H9 (cell line): ENCODE results near the gene PICALM. TPM values are rescaled to one million over a fixed set of nuclear protein-coding genes. Genes with fewer than 3 reads are reported as not detected.

ENCODE experiments used
- DNase-seq: peaks from one replicate; pipeline ENCODE4 v3.0.0-alpha.2; 2017
- H2AFZ ChIP-seq: one replicate; pipeline ENCODE4 v1.6.1; 2013; ENCODE audit warnings: mild to moderate bottlenecking, low read length, control low read depth, moderate library complexity
- H2AK5ac ChIP-seq: 2 replicates; pipeline ENCODE4 v1.6.1; 2013; ENCODE audit warnings: low read length, control low read depth, mixed read lengths; ENCODE audit not compliant: insufficient read length
- H2BK120ac ChIP-seq: one replicate; pipeline ENCODE4 v1.6.1; 2013; ENCODE audit warnings: low read depth, mild to moderate bottlenecking, low read length, control low read depth, inconsistent platforms; ENCODE audit not compliant: poor library complexity, severe bottlenecking
- H2BK12ac ChIP-seq: 2 replicates; pipeline ENCODE4 v1.6.1; 2013; ENCODE audit warnings: low read length, control low read depth, mixed read lengths, low read depth; ENCODE audit not compliant: insufficient read length
- H2BK15ac ChIP-seq: 2 replicates; pipeline ENCODE4 v1.6.1; 2013; ENCODE audit warnings: low read depth, low read length, control low read depth
- H2BK20ac ChIP-seq: one replicate; pipeline ENCODE4 v1.6.1; 2013; ENCODE audit warnings: low read depth, mild to moderate bottlenecking, low read length, control low read depth, inconsistent platforms; ENCODE audit not compliant: poor library complexity, severe bottlenecking
- H2BK5ac ChIP-seq: 2 replicates; pipeline ENCODE4 v1.6.1; 2013; ENCODE audit warnings: low read length, control low read depth, mixed read lengths; ENCODE audit not compliant: insufficient read length
- H3K14ac ChIP-seq: 2 replicates; pipeline ENCODE4 v1.6.1; 2013; ENCODE audit warnings: low read length, control low read depth; ENCODE audit not compliant: insufficient read depth
- H3K18ac ChIP-seq: 2 replicates; pipeline ENCODE4 v1.6.1; 2013; ENCODE audit warnings: low read depth, mild to moderate bottlenecking, mixed read lengths, low read length, control low read depth; ENCODE audit not compliant: insufficient read length
- H3K23ac ChIP-seq: 2 replicates; pipeline ENCODE4 v1.6.1; 2013; ENCODE audit warnings: low read length, control low read depth, mixed read lengths, low read depth; ENCODE audit not compliant: insufficient read length
- H3K23me2 ChIP-seq: 2 replicates; pipeline ENCODE4 v1.6.1; 2013; ENCODE audit warnings: low read depth, mild to moderate bottlenecking, mixed read lengths, low read length, control low read depth; ENCODE audit not compliant: insufficient read length, poor library complexity, severe bottlenecking
- H3K27ac ChIP-seq: 2 replicates; pipeline ENCODE4 v1.5.1; 2013; ENCODE audit warnings: low read length, control low read depth, mixed read lengths, low read depth; ENCODE audit not compliant: insufficient read length
- H3K27me3 ChIP-seq: 2 replicates; pipeline ENCODE4 v1.6.1; 2013; ENCODE audit warnings: low read length, control low read depth, inconsistent platforms; ENCODE audit not compliant: insufficient read depth
- H3K4ac ChIP-seq: 2 replicates; pipeline ENCODE4 v1.6.1; 2013; ENCODE audit warnings: low read depth, mild to moderate bottlenecking, control low read depth, inconsistent platforms, low read length, moderate library complexity
- H3K4me1 ChIP-seq: 2 replicates; pipeline ENCODE4 v1.6.1; 2013; ENCODE audit warnings: low read length, control low read depth, inconsistent platforms; ENCODE audit not compliant: insufficient read depth
- H3K4me2 ChIP-seq: 2 replicates; pipeline ENCODE4 v1.6.1; 2013; ENCODE audit warnings: low read length, control low read depth, mixed read lengths; ENCODE audit not compliant: insufficient read length, insufficient read depth
- H3K56ac ChIP-seq: 2 replicates; pipeline ENCODE4 v1.6.1; 2013; ENCODE audit warnings: low read depth, mild to moderate bottlenecking, mixed read lengths, low read length, control low read depth; ENCODE audit not compliant: insufficient read length
- H3K79me1 ChIP-seq: 2 replicates; pipeline ENCODE4 v1.6.1; 2013; ENCODE audit warnings: low read depth, mild to moderate bottlenecking, moderate library complexity, low read length, control low read depth, inconsistent platforms; ENCODE audit not compliant: insufficient read depth, poor library complexity, severe bottlenecking
- H3K79me2 ChIP-seq: 2 replicates; pipeline ENCODE4 v1.6.1; 2013; ENCODE audit warnings: low read length, control low read depth, inconsistent platforms; ENCODE audit not compliant: insufficient read depth
- H3K9ac ChIP-seq: 2 replicates; pipeline ENCODE4 v1.6.1; 2013; ENCODE audit warnings: low read length, control low read depth, mixed read lengths; ENCODE audit not compliant: insufficient read length; ENCODE audit errors: extremely low read depth
- H3K9me3 ChIP-seq: one replicate; pipeline ENCODE4 v1.6.1; 2013; ENCODE audit warnings: low read depth, low read length, inconsistent platforms; ENCODE audit not compliant: control insufficient read depth
- H3T11ph ChIP-seq: one replicate; pipeline ENCODE4 v1.6.1; 2013; ENCODE audit warnings: mild to moderate bottlenecking, low read length, control low read depth, inconsistent platforms
- H4K20me1 ChIP-seq: one replicate; pipeline ENCODE4 v1.6.1; 2013; ENCODE audit not compliant: control insufficient read depth, insufficient read length, insufficient read depth
- H4K5ac ChIP-seq: 2 replicates; pipeline ENCODE4 v1.6.1; 2013; ENCODE audit warnings: low read depth, mild to moderate bottlenecking, mixed read lengths, low read length, control low read depth; ENCODE audit not compliant: insufficient read length
- H4K8ac ChIP-seq: replicated peaks from 2 replicates; pipeline ENCODE4 v1.6.1; 2013; ENCODE audit warnings: low read length, control low read depth, mixed read lengths, low read depth; ENCODE audit not compliant: insufficient read length
- H4K91ac ChIP-seq: 2 replicates; pipeline ENCODE4 v1.6.1; 2013; ENCODE audit warnings: low read depth, mild to moderate bottlenecking, moderate library complexity, mixed read lengths, low read length, control low read depth; ENCODE audit not compliant: insufficient read length
- H3K27ac Mint-ChIP-seq, 3 experiments: 2 replicates in 2 of 3; 3 replicates in 1 of 3; pipeline ENCODE4 v1.8.0; 2020 to 2021; ENCODE audit warnings: mixed read lengths in 3 of 3, mild to moderate bottlenecking in 1 of 3, moderate library complexity in 1 of 3
- H3K27me3 Mint-ChIP-seq: 2 replicates; pipeline ENCODE4 v1.8.0; 2021; ENCODE audit warnings: low read depth, mild to moderate bottlenecking, moderate library complexity, mixed read lengths
- H3K36me3 Mint-ChIP-seq, 3 experiments: 2 replicates in 2 of 3; 3 replicates in 1 of 3; pipeline ENCODE4 v1.8.0; 2020 to 2021; ENCODE audit warnings: low read depth in 3 of 3, mixed read lengths in 3 of 3; ENCODE audit not compliant: insufficient read depth in 1 of 3
- H3K4me1 Mint-ChIP-seq, 2 experiments: 2 replicates each; pipeline ENCODE4 v1.8.0; 2020; ENCODE audit warnings: mixed read lengths in 2 of 2
- H3K4me3 Mint-ChIP-seq, 2 experiments: 2 replicates in 1 of 2; 3 replicates in 1 of 2; pipeline ENCODE4 v1.8.0; 2020 to 2021; ENCODE audit warnings: mild to moderate bottlenecking in 2 of 2, mixed read lengths in 2 of 2, moderate library complexity in 1 of 2
- H3K9me3 Mint-ChIP-seq, 2 experiments: 2 replicates in 1 of 2; 3 replicates in 1 of 2; pipeline ENCODE4 v1.8.0; 2020; ENCODE audit warnings: mild to moderate bottlenecking in 2 of 2, mixed read lengths in 2 of 2, moderate library complexity in 1 of 2
- CTCF ChIP-seq: fragments of 200-600 bp; sonication (generic); conservative IDR thresholded peaks from 3 replicates; pipeline ENCODE4 v1.8.0; 2021; ENCODE audit warnings: antibody characterized with exemption, mild to moderate bottlenecking
- WGBS: extraction: QIAGEN DNeasy Blood & Tissue Kit; methylation state at CpG from one replicate; pipeline ENCODE4 v1.1.7; 2013; ENCODE audit warnings: missing lambda C conversion rate, low lambda C conversion rate, mixed read lengths; ENCODE audit not compliant: insufficient read length; ENCODE audit errors: extremely low coverage; 5-methylcytosine and 5-hydroxymethylcytosine counted together
- total RNA-seq: library from RNA; stranded (reverse); gene quantifications from 2 replicates; pipeline ENCODE4 v1.2.1, GENCODE V29; 2021

The PICALM gene
- total RNA-seq, 1 experiment from 2014 or later = 76.4 TPM

- H3K18ac ChIP-seq = no peak overlapping the region
- peak overlapping the region; percentile 87 for H3K4me2 ChIP-seq
- H3K27ac ChIP-seq = no peak overlapping the region
These were observed 2.3 kb downstream of the PICALM start for GRCh38 chr11:86066657-86067008.

More at GRCh38 chr11:86066657-86067008, 2.3 kb downstream of the PICALM start:
- Histone ChIP-seq H3T11ph (no peak overlapping the region), H3K14ac (no peak overlapping the region), H4K91ac (no peak overlapping the region), H4K5ac (no peak overlapping the region), H2BK5ac (no peak overlapping the region), H2BK120ac (no peak overlapping the region), H4K20me1 (no peaks in the 10 kb centered on the region), H2AK5ac (no peak overlapping the region), H3K4ac (no peak overlapping the region), H3K79me1 (peaks cover 10% of the 10 kb centered on the region), H3K23me2 (peaks cover 6% of the 10 kb centered on the region), H2BK20ac (no peak overlapping the region), H2AFZ (no peak overlapping the region), H4K8ac (no peak overlapping the region), H3K27me3 (no peaks in the 10 kb centered on the region), H3K23ac (no peak overlapping the region), H3K9me3 (no peaks in the 10 kb centered on the region), H3K56ac (no peak overlapping the region), H3K9ac (peak overlapping the region; percentile 94), H2BK15ac (no peak overlapping the region), H3K4me1 (no peaks in the 10 kb centered on the region; the same call in 1 of the 2 replicates), H2BK12ac (no peak overlapping the region), H3K79me2 (peaks cover 38% of the 10 kb centered on the region)
- Mint-ChIP-seq H3K4me3 (peak overlapping the region; percentile 99 to 100), H3K4me1 (peaks cover 53 to 56% of the 10 kb centered on the region in 2 experiments), H3K36me3 (peaks cover 0 to 3% (median 0%) of the 10 kb centered on the region in 3 experiments; a peak in 1 of 7 replicates), H3K9me3 (no peaks in the 10 kb centered on the region; a peak in 1 of 5 replicates), H3K27me3 (no peaks in the 10 kb centered on the region), H3K27ac (peak overlapping the region in 2 of 3 experiments; percentile 48 to 65; a peak in 2 of 7 replicates)
- TF ChIP-seq CTCF = no peak
- no peak for DNase-seq
- WGBS = no CpG with 5 or more reads among the region's 5 CpGs
